Activated CD4-positive, alpha-beta T cell treated with anti-CD3 and anti-CD28 coated beads for 36 hours (primary cell): ENCODE results near the gene TSPAN10. TPM values are rescaled to one million over a fixed set of nuclear protein-coding genes. Genes with fewer than 3 reads are reported as not detected.

Source experiments
- ATAC-seq: fragments of 200-7000 bp; cut with Tn5 transposase; one replicate; pipeline ENCODE4 v1.10.0; 2021; ENCODE audit warnings: mild to moderate bottlenecking, moderate library complexity
- CTCF ChIA-PET: fragments of 350-600 bp; sonication (Branson Sonifier 250); formaldehyde crosslinking; loops from one replicate; lab custom pipeline; 2021; ENCODE audit warnings: antibody characterized with exemption; lab: Charles Lee
- POLR2A ChIA-PET: fragments of 350-600 bp; sonication (Branson Sonifier 250); formaldehyde crosslinking; loops from one replicate; lab custom pipeline; 2021; ENCODE audit warnings: antibody characterized with exemption, inconsistent platforms; lab: Charles Lee
- DNase-seq: peaks from one replicate; pipeline ENCODE4 v3.0.0-alpha.2; 2020
- H3K27ac Mint-ChIP-seq: one replicate; pipeline ENCODE4 v1.8.0; 2021; ENCODE audit warnings: mixed read lengths
- H3K27me3 Mint-ChIP-seq: one replicate; pipeline ENCODE4 v1.8.0; 2021; ENCODE audit warnings: mixed read lengths
- H3K36me3 Mint-ChIP-seq: one replicate; pipeline ENCODE4 v1.8.0; 2021; ENCODE audit warnings: low read depth, mixed read lengths
- H3K4me1 Mint-ChIP-seq: one replicate; pipeline ENCODE4 v1.8.0; 2021; ENCODE audit warnings: mixed read lengths
- H3K4me3 Mint-ChIP-seq: one replicate; pipeline ENCODE4 v1.8.0; 2021; ENCODE audit warnings: mild to moderate bottlenecking, moderate library complexity, mixed read lengths
- H3K9me3 Mint-ChIP-seq: one replicate; pipeline ENCODE4 v1.8.0; 2021; ENCODE audit warnings: low read depth, mixed read lengths
- intact Hi-C, 2 experiments: fragments of 100-400 bp; cut with DNase I in 1 of 2; cut with micrococcal nuclease in 1 of 2; formaldehyde crosslinking; loops; one replicate each; pipeline versions ENCODE4 v1.14.2 to v1.15.1; 2022 to 2024; cut with DNase I, micrococcal nuclease
- total RNA-seq, 2 experiments: library from RNA; stranded (reverse); gene quantifications; one replicate each; pipeline ENCODE4 v1.2.3, GENCODE V29; 2021

Gene TSPAN10
- total RNA-seq, 2 experiments from 2014 or later = 0.34 to 0.35 TPM

GRCh38 chr17:81688616-81689015 lies 51.6 kb downstream of the TSPAN10 start:
- no peak overlapping the region for H3K4me3 Mint-ChIP-seq
- intact Hi-C loops = no loop called here
- H3K27me3 Mint-ChIP-seq = no peaks in the 10 kb centered on the region
- no peaks in the 10 kb centered on the region for H3K9me3 Mint-ChIP-seq
- CTCF ChIA-PET = no interaction called here
- peaks cover 25% of the 10 kb centered on the region for H3K4me1 Mint-ChIP-seq
- POLR2A ChIA-PET = no interaction called here
- no peak for DNase-seq
- ATAC-seq = no peak
- peaks cover 58% of the 10 kb centered on the region for H3K36me3 Mint-ChIP-seq
- H3K27ac Mint-ChIP-seq = no peak overlapping the region

- intact Hi-C loops = no loop called here
- CTCF ChIA-PET = no interaction called here
- POLR2A ChIA-PET = interaction anchor here (0.5 kb wide), 1 partner anchor 1430 kb away, joined by 4 read pairs; no protein-coding TSS in a partner anchor
- Mint-ChIP-seq H3K4me3 (no peak overlapping the region), H3K36me3 (peaks cover 51% of the 10 kb centered on the region), H3K9me3 (no peaks in the 10 kb centered on the region), H3K4me1 (peaks cover 17% of the 10 kb centered on the region), H3K27me3 (no peaks in the 10 kb centered on the region), H3K27ac (no peak overlapping the region)
- no peak for ATAC-seq
- no peak for DNase-seq
Measured at GRCh38 chr17:81690066-81690465, 53.1 kb downstream of the TSPAN10 start.

- Mint-ChIP-seq H3K4me3 (no peak overlapping the region), H3K27ac (no peak overlapping the region), H3K36me3 (peaks cover 47% of the 10 kb centered on the region), H3K9me3 (no peaks in the 10 kb centered on the region), H3K27me3 (no peaks in the 10 kb centered on the region), H3K4me1 (peaks cover 12% of the 10 kb centered on the region)
- no peak for DNase-seq
- CTCF ChIA-PET = no interaction called here
- POLR2A ChIA-PET = interaction anchor here (0.5 kb wide), 1 partner anchor 1431 kb away, joined by 4 read pairs; no protein-coding TSS in a partner anchor
- ATAC-seq = no peak
- intact Hi-C loops = no loop called here
Measured at GRCh38 chr17:81690549-81690948, 53.6 kb downstream of the TSPAN10 start.

- Mint-ChIP-seq H3K27me3 (no peaks in the 10 kb centered on the region), H3K4me3 (no peak overlapping the region), H3K36me3 (peaks cover 41% of the 10 kb centered on the region), H3K27ac (no peak overlapping the region), H3K9me3 (no peaks in the 10 kb centered on the region), H3K4me1 (peaks cover 7% of the 10 kb centered on the region)
- intact Hi-C loops = no loop called here
- ATAC-seq (no peak), DNase-seq (no peak)
- ChIA-PET CTCF (no interaction called here), POLR2A (no interaction called here)
Measured at GRCh38 chr17:81691196-81691595, 54.2 kb downstream of the TSPAN10 start.

- intact Hi-C loops = no loop called here
Measured at GRCh38 chr17:81691608-81692007, 54.6 kb downstream of the TSPAN10 start.

GRCh38 chr17:81693509-81694210 lies 56.7 kb downstream of the TSPAN10 start:
- Mint-ChIP-seq H3K9me3 (no peaks in the 10 kb centered on the region), H3K27ac (no peak overlapping the region), H3K27me3 (no peaks in the 10 kb centered on the region), H3K36me3 (peaks cover 38% of the 10 kb centered on the region), H3K4me3 (no peak overlapping the region), H3K4me1 (peaks cover under 1% of the 10 kb centered on the region)
- DNase-seq (no peak), ATAC-seq (no peak)
- CTCF ChIA-PET = interaction anchor here (0.6 kb wide), 1 partner anchor 10 kb away, joined by 3 read pairs; the partner anchor contains the start of genes ARL16 and HGS
- intact Hi-C loops = no loop called here
- POLR2A ChIA-PET = interaction anchor here (0.7 kb wide), 1 partner anchor 10 kb away, joined by 4 read pairs; the partner anchor contains the start of gene MRPL12

More at GRCh38 chr17:81691608-81692007, 54.6 kb downstream of the TSPAN10 start:
- Mint-ChIP-seq H3K4me1 (peaks cover 5% of the 10 kb centered on the region), H3K9me3 (no peaks in the 10 kb centered on the region), H3K36me3 (peaks cover 39% of the 10 kb centered on the region), H3K4me3 (no peak overlapping the region), H3K27ac (no peak overlapping the region), H3K27me3 (no peaks in the 10 kb centered on the region)
- ATAC-seq (no peak), DNase-seq (no peak)
- ChIA-PET POLR2A (no interaction called here), CTCF (no interaction called here)

- Mint-ChIP-seq H3K9me3 (no peaks in the 10 kb centered on the region), H3K36me3 (peaks cover 28% of the 10 kb centered on the region), H3K27me3 (no peaks in the 10 kb centered on the region), H3K27ac (no peak overlapping the region), H3K4me3 (no peak overlapping the region), H3K4me1 (no peaks in the 10 kb centered on the region)
- intact Hi-C loops = no loop called here
- ATAC-seq (no peak), DNase-seq (no peak)
- ChIA-PET POLR2A (no interaction called here), CTCF (no interaction called here)
Measured at GRCh38 chr17:81694810-81695209, 57.8 kb downstream of the TSPAN10 start.

GRCh38 chr17:81695211-81695610 lies 58.2 kb downstream of the TSPAN10 start:
- no peak overlapping the region for H3K27ac Mint-ChIP-seq
- no peak overlapping the region for H3K4me3 Mint-ChIP-seq
- peaks cover 24% of the 10 kb centered on the region for H3K36me3 Mint-ChIP-seq
- H3K27me3 Mint-ChIP-seq = no peaks in the 10 kb centered on the region
- no peak for DNase-seq
- POLR2A ChIA-PET = no interaction called here
- ATAC-seq = no peak
- H3K9me3 Mint-ChIP-seq = no peaks in the 10 kb centered on the region
- H3K4me1 Mint-ChIP-seq = no peaks in the 10 kb centered on the region
- intact Hi-C loops = no loop called here
- CTCF ChIA-PET = no interaction called here

- CTCF ChIA-PET = no interaction called here
- ATAC-seq (no peak), DNase-seq (no peak)
- Mint-ChIP-seq H3K36me3 (peaks cover 26% of the 10 kb centered on the region), H3K4me1 (peaks cover 3% of the 10 kb centered on the region), H3K9me3 (no peaks in the 10 kb centered on the region), H3K27ac (no peak overlapping the region), H3K27me3 (no peaks in the 10 kb centered on the region), H3K4me3 (no peak overlapping the region)
- POLR2A ChIA-PET = interaction anchor here (0.7 kb wide), 1 partner anchor 11 kb away, joined by 3 read pairs; no protein-coding TSS in a partner anchor
- intact Hi-C loops = no loop called here
Measured at GRCh38 chr17:81695801-81696200, 58.8 kb downstream of the TSPAN10 start.

- Mint-ChIP-seq H3K27ac (no peak overlapping the region), H3K9me3 (no peaks in the 10 kb centered on the region), H3K36me3 (peaks cover 26% of the 10 kb centered on the region), H3K4me1 (peaks cover 7% of the 10 kb centered on the region), H3K4me3 (no peak overlapping the region), H3K27me3 (no peaks in the 10 kb centered on the region)
- CTCF ChIA-PET = no interaction called here
- DNase-seq (no peak), ATAC-seq (no peak)
- POLR2A ChIA-PET = interaction anchor here (0.7 kb wide), 1 partner anchor 10 kb away, joined by 3 read pairs; no protein-coding TSS in a partner anchor
- intact Hi-C loops = no loop called here
Measured at GRCh38 chr17:81696218-81696941, 59.4 kb downstream of the TSPAN10 start.

GRCh38 chr17:81697261-81698044 lies 60.5 kb downstream of the TSPAN10 start:
- CTCF ChIA-PET = interaction anchor here (0.5 kb wide), 1 partner anchor 18 kb away, joined by 4 read pairs; no protein-coding TSS in a partner anchor
- H3K4me1 Mint-ChIP-seq = peaks cover 13% of the 10 kb centered on the region
- no peak overlapping the region for H3K27ac Mint-ChIP-seq
- H3K4me3 Mint-ChIP-seq = no peak overlapping the region
- ATAC-seq = no peak
- no peaks in the 10 kb centered on the region for H3K9me3 Mint-ChIP-seq
- DNase-seq = no peak
- intact Hi-C loops = no loop called here
- peaks cover 31% of the 10 kb centered on the region for H3K36me3 Mint-ChIP-seq
- POLR2A ChIA-PET = no interaction called here
- no peaks in the 10 kb centered on the region for H3K27me3 Mint-ChIP-seq
